VCaP (cell line): ENCODE measurements around the gene HOXA5.

Experiments
- H3K27ac ChIP-seq: fragments of 450-650 bp; 2 replicates; pipeline ENCODE4 v1.5.1; 2017
- CTCF ChIP-seq: fragments of 450-650 bp; conservative IDR thresholded peaks from 2 replicates; pipeline ENCODE4 v1.5.1; 2017; ENCODE audit warnings: mild to moderate bottlenecking, moderate library complexity

Gene HOXA5

GRCh38 chr7:27166531-27167505, 23.3 kb upstream of the HOXA5 start:
- no peak for TF ChIP-seq CTCF
- H3K27ac ChIP-seq: peak overlapping the region; percentile 99

- H3K27ac ChIP-seq: peak overlapping the region; percentile 99
- TF ChIP-seq CTCF: no peak
Observed at GRCh38 chr7:27165996-27166530, 22.6 kb upstream of the HOXA5 start.

GRCh38 chr7:27165089-27165995, 21.9 kb upstream of the HOXA5 start, which contains the start of gene HOXA9:
Gene HOXA9 (minus strand): TSS chr7:27165537. CDS start chr7:27165457, 80 bp downstream.
- peak within 1 kb of the TSS; percentile 99 for H3K27ac ChIP-seq
- no peak for TF ChIP-seq CTCF

- peak overlapping the region; percentile 99 for H3K27ac ChIP-seq
- TF ChIP-seq CTCF: peak; percentile 42
Observed at GRCh38 chr7:27164367-27165088, 21.0 kb upstream of the HOXA5 start.

GRCh38 chr7:27164045-27164366, 20.5 kb upstream of the HOXA5 start:
- H3K27ac ChIP-seq: peak overlapping the region; percentile 99
- no peak for TF ChIP-seq CTCF

- TF ChIP-seq CTCF: no peak
- peak overlapping the region; percentile 99 for H3K27ac ChIP-seq
Observed at GRCh38 chr7:27163288-27164044, 20.0 kb upstream of the HOXA5 start.
